Transverse colon (tissue), 4 donors: ENCODE measurements around the gene STAC. TPM values are rescaled to one million over a fixed set of nuclear protein-coding genes. Genes with fewer than 3 reads are reported as not detected.
A peak's percentile ranks its signal among the peaks of the same experiment; 100 is the strongest.

Experiments
- DNase-seq: peaks from one replicate; pipeline ENCODE4 v3.0.0-alpha.2; 2019
- H3K27ac ChIP-seq, 4 donors: fragments of 200-600 bp; sonication (generic); 2 replicates each; pipeline ENCODE4 v1.5.1; 2016 to 2018; ENCODE audit warnings: inconsistent platforms in 4 of 4
- H3K27me3 ChIP-seq: fragments of 200-600 bp; sonication (generic); 2 replicates; pipeline ENCODE4 v1.5.1; 2017; ENCODE audit warnings: inconsistent platforms
- H3K36me3 ChIP-seq, 4 donors: fragments of 200-600 bp; sonication (generic); 2 replicates each; pipeline ENCODE4 v1.5.1; 2017 to 2019; ENCODE audit warnings: inconsistent platforms in 4 of 4
- H3K4me1 ChIP-seq, 4 donors: fragments of 200-600 bp; sonication (generic); 2 replicates each; pipeline ENCODE4 v1.5.1; 2017 to 2020; ENCODE audit warnings: inconsistent platforms in 4 of 4
- H3K4me3 ChIP-seq, 4 donors: fragments of 200-600 bp; sonication (generic); 1 replicate in 1 of 4; 2 replicates in 3 of 4; pipeline versions ENCODE4 v1.5.1 to v1.6.1; 2017 to 2019; ENCODE audit warnings: inconsistent platforms in 4 of 4
- H3K9me3 ChIP-seq, 2 donors: fragments of 200-600 bp; sonication (generic); 2 replicates each; pipeline ENCODE4 v1.5.1; 2017 to 2019; ENCODE audit warnings: inconsistent platforms in 2 of 2
- EP300 ChIP-seq: sonication (generic); formaldehyde crosslinking; IDR thresholded peaks from one replicate; pipeline ENCODE4 v1.6.1; 2017; ENCODE audit warnings: antibody characterized with exemption, low read depth
- POLR2A ChIP-seq: fragments of 450-650 bp; IDR thresholded peaks from one replicate; pipeline ENCODE4 v1.6.1; 2016; ENCODE audit warnings: antibody characterized with exemption, mild to moderate bottlenecking, moderate library complexity
- POLR2AphosphoS5 ChIP-seq, 3 donors: sonication (generic); formaldehyde crosslinking; IDR thresholded peaks; one replicate each; pipeline ENCODE4 v1.6.1; 2016; ENCODE audit warnings: antibody characterized with exemption in 3 of 3
- WGBS, 2 donors: methylation state at CpG; one replicate each; pipeline ENCODE4 v1.1.5; 2018; ENCODE audit warnings: low coverage in 1 of 2; 5-methylcytosine and 5-hydroxymethylcytosine counted together
- in situ Hi-C, 4 donors: fragments of 200-750 bp; cut with MboI; loops; one replicate each; pipeline versions ENCODE4 v1.15.0 to v1.15.1; 2017; ENCODE audit warnings: low sequenced_read_pairs in 3 of 4, low pct_ligation_motif_present in 1 of 4, low pct_unique_long_range_greater_than_20kb in 1 of 4
- intact Hi-C: fragments of 100-400 bp; cut with DNase I; formaldehyde crosslinking; loops from one replicate; pipeline ENCODE4 v1.15.1; 2023; ENCODE audit warnings: low total_unique reads
- total RNA-seq, 4 donors: library from RNA; depleted of rRNA; stranded (reverse); fragments of >200 nt; gene quantifications; one replicate each; pipeline ENCODE4 v1.1.0, GENCODE V29; 2016
- TF ChIP-seq, protein P1 (sequence below), 5 experiments: fragments of 200-600 bp in 3 of 5; fragments of 450-650 bp in 2 of 5; sonication (generic) in 3 of 5; IDR thresholded peaks; 1 replicate in 2 of 5; 2 replicates in 3 of 5; pipeline ENCODE4 v1.5.1; 2016 to 2017; ENCODE audit warnings: antibody characterized with exemption in 5 of 5, inconsistent platforms in 3 of 5, mild to moderate bottlenecking in 2 of 5, moderate library complexity in 1 of 5

STAC gene
- total RNA-seq, 4 donors from 2014 or later, result 1.3 to 3.5 TPM; not detected in 2

- no peak for DNase-seq
- Histone ChIP-seq H3K4me3 (no peak overlapping the region), H3K36me3 (no peaks in the 10 kb centered on the region), H3K4me1 (no peaks in the 10 kb centered on the region), H3K27ac (no peak overlapping the region), H3K9me3 (no peaks in the 10 kb centered on the region), H3K27me3 (no peaks in the 10 kb centered on the region)
- intact Hi-C loops (no loop called here), in situ Hi-C loops (no loop called here)
- TF ChIP-seq, protein P1, sequence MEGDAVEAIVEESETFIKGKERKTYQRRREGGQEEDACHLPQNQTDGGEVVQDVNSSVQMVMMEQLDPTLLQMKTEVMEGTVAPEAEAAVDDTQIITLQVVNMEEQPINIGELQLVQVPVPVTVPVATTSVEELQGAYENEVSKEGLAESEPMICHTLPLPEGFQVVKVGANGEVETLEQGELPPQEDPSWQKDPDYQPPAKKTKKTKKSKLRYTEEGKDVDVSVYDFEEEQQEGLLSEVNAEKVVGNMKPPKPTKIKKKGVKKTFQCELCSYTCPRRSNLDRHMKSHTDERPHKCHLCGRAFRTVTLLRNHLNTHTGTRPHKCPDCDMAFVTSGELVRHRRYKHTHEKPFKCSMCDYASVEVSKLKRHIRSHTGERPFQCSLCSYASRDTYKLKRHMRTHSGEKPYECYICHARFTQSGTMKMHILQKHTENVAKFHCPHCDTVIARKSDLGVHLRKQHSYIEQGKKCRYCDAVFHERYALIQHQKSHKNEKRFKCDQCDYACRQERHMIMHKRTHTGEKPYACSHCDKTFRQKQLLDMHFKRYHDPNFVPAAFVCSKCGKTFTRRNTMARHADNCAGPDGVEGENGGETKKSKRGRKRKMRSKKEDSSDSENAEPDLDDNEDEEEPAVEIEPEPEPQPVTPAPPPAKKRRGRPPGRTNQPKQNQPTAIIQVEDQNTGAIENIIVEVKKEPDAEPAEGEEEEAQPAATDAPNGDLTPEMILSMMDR (IDR thresholded peaks at IDR 0.05), result no peak
- TF ChIP-seq EP300, result no peak
- TF ChIP-seq POLR2AphosphoS5 (IDR thresholded peaks at IDR 0.05), result no peak
- TF ChIP-seq POLR2A, result no peak
- 64 to 100% methylated on average over 2 to 3 of the region's 3 CpGs for WGBS, 2 donors
These were observed 145.0 kb downstream of the STAC start for GRCh38 chr3:36525115-36525801.

- TF ChIP-seq POLR2A (no peak), EP300 (no peak), POLR2AphosphoS5 (IDR thresholded peaks at IDR 0.05) (no peak)
- TF ChIP-seq, protein P1 (IDR thresholded peaks at IDR 0.05), result no peak
- no peak overlapping the region for H3K27ac ChIP-seq
- intact Hi-C loops, result no loop called here
- H3K27me3 ChIP-seq, result no peaks in the 10 kb centered on the region
- H3K4me3 ChIP-seq, result no peak overlapping the region
- no peaks in the 10 kb centered on the region for H3K4me1 ChIP-seq
- in situ Hi-C loops, result no loop called here
- WGBS, 2 donors, result 54 to 65% methylated on average over 4 of the region's 4 CpGs
- H3K36me3 ChIP-seq, result no peaks in the 10 kb centered on the region
- H3K9me3 ChIP-seq, result no peaks in the 10 kb centered on the region
- no peak for DNase-seq
These were observed 157.9 kb downstream of the STAC start for GRCh38 chr3:36538136-36538749.

DNA sequence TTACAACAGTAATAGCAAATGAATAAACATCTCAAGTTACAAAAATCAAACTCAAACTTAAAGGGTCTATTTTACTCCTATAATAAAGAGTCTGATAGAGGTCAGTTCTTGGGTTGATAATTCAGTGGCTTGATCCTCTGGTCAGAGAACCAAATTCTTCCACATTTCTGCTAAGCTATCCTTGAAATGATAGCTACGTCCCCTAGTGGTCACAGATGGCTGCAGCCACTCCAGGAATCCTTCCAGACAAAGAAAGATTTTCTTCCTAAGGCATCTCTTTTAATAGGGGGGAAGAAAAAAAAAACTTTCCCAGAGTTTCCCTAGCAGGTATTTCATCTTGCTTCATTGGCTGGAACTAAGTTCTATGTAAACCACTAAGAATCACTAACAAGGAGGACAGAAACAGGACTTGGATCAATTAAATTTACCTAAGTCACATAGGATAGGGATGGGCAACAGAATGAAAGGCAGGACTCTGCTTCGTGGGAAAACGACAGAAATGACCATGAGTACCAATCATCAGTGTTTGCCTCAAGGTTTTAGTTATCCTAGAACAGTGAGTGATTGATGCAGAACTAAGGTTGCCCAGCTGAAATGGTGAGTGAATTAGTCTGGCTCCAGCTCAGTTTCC lies 160.7 kb downstream of the STAC start:
- no peaks in the 10 kb centered on the region for H3K27me3 ChIP-seq
- intact Hi-C loops (no loop called here), in situ Hi-C loops (no loop called here)
- H3K27ac ChIP-seq, result no peak overlapping the region
- WGBS, 2 donors, result 38 to 41% methylated on average over 3 of the region's 3 CpGs
- H3K4me1 ChIP-seq, result no peaks in the 10 kb centered on the region
- TF ChIP-seq POLR2AphosphoS5 (IDR thresholded peaks at IDR 0.05), result no peak
- no peak for TF ChIP-seq EP300
- TF ChIP-seq, protein P1 (IDR thresholded peaks at IDR 0.05), result peak in 3 of 5 experiments; percentile 27 to 45 (median 39)
- TF ChIP-seq POLR2A, result no peak
- no peak overlapping the region for H3K4me3 ChIP-seq
- DNase-seq, result no peak
- no peaks in the 10 kb centered on the region for H3K9me3 ChIP-seq
- H3K36me3 ChIP-seq, result no peaks in the 10 kb centered on the region

DNA sequence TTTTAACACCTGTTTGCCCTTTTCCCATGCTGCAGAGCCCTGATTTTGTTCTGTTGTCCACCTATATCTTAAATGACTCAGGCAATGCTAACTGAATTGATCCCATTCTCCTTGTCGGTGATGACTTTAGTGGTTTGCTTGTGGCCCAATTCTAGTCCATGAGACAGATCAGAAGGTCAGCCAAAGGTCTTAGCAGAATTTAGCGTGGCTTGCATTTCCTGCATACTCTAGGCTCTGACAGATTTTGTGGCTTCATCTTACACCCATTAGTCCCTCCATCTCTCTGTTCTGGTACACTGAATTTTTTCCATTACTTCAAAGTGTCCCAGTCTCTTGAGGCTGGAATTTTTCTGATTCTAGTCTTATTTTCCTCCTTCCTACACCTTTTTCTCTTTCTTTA lies 161.9 kb downstream of the STAC start:
- Histone ChIP-seq H3K27me3 (no peaks in the 10 kb centered on the region), H3K9me3 (no peaks in the 10 kb centered on the region), H3K36me3 (no peaks in the 10 kb centered on the region), H3K4me1 (no peaks in the 10 kb centered on the region), H3K27ac (no peak overlapping the region), H3K4me3 (no peak overlapping the region)
- intact Hi-C loops, result no loop called here
- 54 to 57% methylated on average over 1 to 2 of the region's 2 CpGs for WGBS, 2 donors
- no peak for DNase-seq
- in situ Hi-C loops, result no loop called here
- no peak for TF ChIP-seq POLR2A
- no peak for TF ChIP-seq EP300
- TF ChIP-seq, protein P1 (IDR thresholded peaks at IDR 0.05), result no peak
- TF ChIP-seq POLR2AphosphoS5 (IDR thresholded peaks at IDR 0.05), result no peak
